Neural cell (in vitro differentiated cells): Measurements from ENCODE around the gene LDAH. TPM values are rescaled to one million over a fixed set of nuclear protein-coding genes. Genes with fewer than 3 reads are reported as not detected.
A peak's percentile ranks its signal among the peaks of the same experiment; 100 is the strongest.

ENCODE experiments used
- H2AFZ ChIP-seq: fragments of 200-600, 300-800 bp; sonication (generic), shearing (Covaris generic); 2 replicates; pipeline ENCODE4 v1.6.0; 2014; ENCODE audit warnings: low read depth, mild to moderate bottlenecking, antibody characterized with exemption, low read length, moderate library complexity
- H3F3A ChIP-seq: fragments of 200-600 bp; shearing (Covaris generic); 2 replicates; pipeline ENCODE4 v1.6.1; 2016; ENCODE audit warnings: mild to moderate bottlenecking, moderate library complexity, mixed read lengths, antibody characterized with exemption, low read length; ENCODE audit not compliant: insufficient read depth, poor library complexity, severe bottlenecking
- H3K27ac ChIP-seq: fragments of 200-600, 300-800 bp; sonication (generic), shearing (Covaris generic); 2 replicates; pipeline ENCODE4 v1.5.1; 2014; ENCODE audit warnings: mild to moderate bottlenecking, low read length, moderate library complexity
- H3K27me3 ChIP-seq: fragments of 300-800, 200-600 bp; sonication (generic), shearing (Covaris generic); 2 replicates; pipeline ENCODE4 v1.6.0; 2014; ENCODE audit warnings: mild to moderate bottlenecking, low read depth, low read length, moderate library complexity; ENCODE audit not compliant: insufficient read depth
- H3K36me3 ChIP-seq: fragments of 300-800, 200-600 bp; sonication (generic), shearing (Covaris generic); 2 replicates; pipeline ENCODE4 v1.5.1; 2014; ENCODE audit warnings: mild to moderate bottlenecking, antibody characterized with exemption, low read length, moderate library complexity; ENCODE audit not compliant: insufficient read depth
- H3K4me2 ChIP-seq: fragments of 300-800, 200-600 bp; sonication (generic), shearing (Covaris generic); 2 replicates; pipeline ENCODE4 v1.6.0; 2014; ENCODE audit warnings: mild to moderate bottlenecking, low read length
- H3K4me3 ChIP-seq: fragments of 300-800, 200-600 bp; sonication (generic), shearing (Covaris generic); 2 replicates; pipeline ENCODE4 v1.5.1; 2014; ENCODE audit warnings: mild to moderate bottlenecking, low read length, moderate library complexity
- H3K79me2 ChIP-seq: fragments of 200-600 bp; shearing (Covaris generic); replicated peaks from 2 replicates; pipeline ENCODE4 v1.6.0; 2014; ENCODE audit warnings: mild to moderate bottlenecking, low read length, moderate library complexity; ENCODE audit not compliant: insufficient read depth
- H3K9ac ChIP-seq: fragments of 300-800, 200-600 bp; sonication (generic), shearing (Covaris generic); 2 replicates; pipeline ENCODE4 v1.6.1; 2016; ENCODE audit warnings: mild to moderate bottlenecking, low read length, mixed read lengths
- H3K9me2 ChIP-seq: fragments of 200-600 bp; shearing (Covaris generic); 2 replicates; pipeline ENCODE4 v1.6.1; 2016; ENCODE audit warnings: mild to moderate bottlenecking, low read length, mixed read lengths; ENCODE audit not compliant: insufficient read depth
- H3K9me3 ChIP-seq: fragments of 200-600, 300-800 bp; sonication (generic), shearing (Covaris generic); 2 replicates; pipeline ENCODE4 v1.6.1; 2016; ENCODE audit warnings: mild to moderate bottlenecking, mixed run types, low read length, moderate library complexity, mixed read lengths
- H4K20me1 ChIP-seq: fragments of 200-600 bp; shearing (Covaris generic); 2 replicates; pipeline ENCODE4 v1.6.1; 2016; ENCODE audit warnings: mild to moderate bottlenecking, mixed run types; ENCODE audit not compliant: insufficient read depth
- CTCF ChIP-seq: fragments of 450-650 bp; IDR thresholded peaks from 2 replicates; pipeline ENCODE4 v1.5.1; 2014; ENCODE audit warnings: antibody characterized with exemption, mild to moderate bottlenecking, moderate library complexity; ENCODE audit not compliant: poor library complexity, severe bottlenecking
- EP300 ChIP-seq: fragments of 450-650 bp; conservative IDR thresholded peaks from 2 replicates; pipeline ENCODE4 v1.6.1; 2014; ENCODE audit warnings: antibody characterized with exemption, mild to moderate bottlenecking, moderate library complexity; ENCODE audit not compliant: poor library complexity, severe bottlenecking
- EZH2 ChIP-seq: fragments of 200-600, 300-800 bp; shearing (Covaris generic), sonication (generic); IDR thresholded peaks from 2 replicates; pipeline ENCODE4 v1.6.1; 2014; ENCODE audit warnings: antibody characterized with exemption, low read length, borderline replicate concordance, mild to moderate bottlenecking; ENCODE audit not compliant: insufficient read depth, poor library complexity, severe bottlenecking
- MXI1 ChIP-seq: fragments of 450-650 bp; conservative IDR thresholded peaks from 2 replicates; pipeline ENCODE4 v1.6.1; 2014; ENCODE audit warnings: antibody characterized with exemption, mild to moderate bottlenecking; ENCODE audit not compliant: poor library complexity, severe bottlenecking
- POLR2AphosphoS5 ChIP-seq: IDR thresholded peaks from 2 replicates; pipeline ENCODE4 v1.6.1; 2012
- RAD21 ChIP-seq: fragments of 450-650 bp; conservative IDR thresholded peaks from 2 replicates; pipeline ENCODE4 v1.6.1; 2014; ENCODE audit warnings: antibody characterized with exemption, mild to moderate bottlenecking, moderate library complexity
- REST ChIP-seq: IDR thresholded peaks from 2 replicates; pipeline ENCODE4 v1.6.1; 2012; ENCODE audit warnings: borderline replicate concordance
- SMC3 ChIP-seq: fragments of 450-650 bp; conservative IDR thresholded peaks from 2 replicates; pipeline ENCODE4 v1.6.1; 2014; ENCODE audit warnings: antibody characterized with exemption, mild to moderate bottlenecking, moderate library complexity; ENCODE audit not compliant: poor library complexity
- TAF1 ChIP-seq: IDR thresholded peaks from 2 replicates; pipeline ENCODE4 v1.6.1; 2012; ENCODE audit warnings: low read depth
- polyA plus RNA-seq: library from polyadenylated mRNA; depleted of rRNA; stranded (reverse); fragments of >200 nt; gene quantifications from 2 replicates; pipeline ENCODE4 v1.2.3, GENCODE V29; 2014

The LDAH gene
- polyA plus RNA-seq, 1 donor from 2014 or later, result 44.1 TPM

GRCh38 chr2:20650877-20651730 lies 171.8 kb downstream of the LDAH start, which contains the start of gene HS1BP3:
TSS of gene HS1BP3 (minus strand) at chr2:20651098. CDS start at chr2:20651063, 35 bp downstream.
- Histone ChIP-seq H3K4me3 (peak within 1 kb of the TSS; percentile 85), H3K27me3 (no peaks in the 10 kb centered on the region), H3K27ac (peak within 1 kb of the TSS; percentile 72), H4K20me1 (no peaks in the 10 kb centered on the region), H3K9ac (peak within 1 kb of the TSS; percentile 87), H3K36me3 (no peaks in the 10 kb centered on the region), H2AFZ (peak within 1 kb of the TSS; percentile 99), H3F3A (no peaks in the 10 kb centered on the region), H3K4me2 (peak within 1 kb of the TSS; percentile 89), H3K9me3 (no peaks in the 10 kb centered on the region), H3K79me2 (no peaks in the 10 kb centered on the region), H3K9me2 (no peaks in the 10 kb centered on the region)
- TF ChIP-seq RAD21 (peak; percentile 73), MXI1 (peak; percentile 59), SMC3 (peak; percentile 79), TAF1 (no peak), EZH2 (no peak), POLR2AphosphoS5 (peak; percentile 89), EP300 (peak; percentile 70), CTCF (peak; percentile 100), REST (peak; percentile 77)

- H3K27ac ChIP-seq, result peak overlapping the region; percentile 63
- TF ChIP-seq RAD21, result no peak
- no peak for TF ChIP-seq TAF1
- no peak for TF ChIP-seq REST
- no peak for TF ChIP-seq CTCF
- TF ChIP-seq MXI1, result no peak
- TF ChIP-seq EP300, result no peak
- no peak for TF ChIP-seq SMC3
- no peak for TF ChIP-seq EZH2
- TF ChIP-seq POLR2AphosphoS5, result no peak
Measured at GRCh38 chr2:20650393-20650876, 172.5 kb downstream of the LDAH start.

More at GRCh38 chr2:20650393-20650876, 172.5 kb downstream of the LDAH start:
- Histone ChIP-seq H3K9ac (peak overlapping the region; percentile 82), H3K27me3 (no peaks in the 10 kb centered on the region), H4K20me1 (no peaks in the 10 kb centered on the region), H2AFZ (peak overlapping the region; percentile 76), H3K9me2 (no peaks in the 10 kb centered on the region), H3F3A (no peaks in the 10 kb centered on the region), H3K4me3 (peak overlapping the region; percentile 85), H3K79me2 (no peaks in the 10 kb centered on the region), H3K36me3 (no peaks in the 10 kb centered on the region), H3K9me3 (no peaks in the 10 kb centered on the region), H3K4me2 (peak overlapping the region; percentile 89)
